T-helper 2 cell treated with Interferon-gamma antibody and Interleukin-4, amounts not matched to agents 100 ng/mL and 5 ng/mL, for 36 hours (primary cell): Measurements from ENCODE around the gene RBM20. TPM values are rescaled to one million over a fixed set of nuclear protein-coding genes. Genes with fewer than 3 reads are reported as not detected.

Experiments used
- intact Hi-C: fragments of 100-400 bp; cut with micrococcal nuclease; formaldehyde crosslinking; loops from one replicate; pipeline ENCODE4 v1.15.1; 2023
- total RNA-seq: library from RNA; stranded (reverse); gene quantifications from 2 replicates; pipeline ENCODE4 v1.2.3, GENCODE V29; 2022

RBM20 gene
- total RNA-seq, 1 donor from 2014 or later, result 0.09 TPM

DNA sequence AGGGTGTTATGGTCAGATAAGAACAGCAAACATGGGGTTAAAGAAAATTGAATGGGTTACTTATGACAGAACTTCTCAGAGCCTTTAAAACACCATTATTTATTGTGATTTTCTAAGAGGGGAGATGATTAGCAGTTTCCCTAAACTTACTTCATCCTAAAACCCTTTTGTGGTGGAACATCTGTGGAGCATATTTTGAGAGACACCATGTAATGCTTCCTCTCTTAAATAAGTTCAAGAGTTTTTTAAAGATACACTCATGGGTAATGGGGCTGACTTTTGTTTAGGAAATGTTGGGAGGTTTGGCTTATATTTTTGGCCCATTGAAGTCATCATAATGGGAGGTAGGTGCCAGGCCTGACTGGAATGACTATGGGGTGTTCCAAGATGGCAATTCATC, 219.2 kb downstream of the RBM20 start:
- intact Hi-C loops, result loop anchor here (10.0 kb wide), 3 partner anchors 509 to 789 kb away; partner anchors contain the start of gene SMNDC1

DNA sequence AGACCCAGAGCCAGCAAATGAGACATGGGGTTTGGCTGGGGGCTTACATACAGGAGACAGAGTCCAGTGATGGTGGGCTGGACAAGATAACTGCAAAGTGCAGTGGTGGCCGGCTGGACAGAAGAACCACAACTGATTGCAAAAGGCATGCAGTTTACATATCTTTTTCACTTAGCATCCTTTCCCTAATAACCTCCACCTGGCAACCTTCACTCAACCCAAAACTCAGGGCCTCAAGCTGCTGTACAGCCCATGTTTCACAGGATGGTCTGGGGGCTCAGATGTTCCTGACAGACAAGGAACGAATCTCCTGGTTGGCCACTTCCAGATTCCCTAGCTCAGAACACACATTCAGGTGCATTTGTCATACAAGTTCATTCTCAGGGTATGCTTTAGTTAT, 219.8 kb downstream of the RBM20 start:
- intact Hi-C loops, result loop anchor here (1.0 to 10.0 kb wide), 5 partner anchors 8 to 789 kb away; partner anchors contain the start of gene SMNDC1

DNA sequence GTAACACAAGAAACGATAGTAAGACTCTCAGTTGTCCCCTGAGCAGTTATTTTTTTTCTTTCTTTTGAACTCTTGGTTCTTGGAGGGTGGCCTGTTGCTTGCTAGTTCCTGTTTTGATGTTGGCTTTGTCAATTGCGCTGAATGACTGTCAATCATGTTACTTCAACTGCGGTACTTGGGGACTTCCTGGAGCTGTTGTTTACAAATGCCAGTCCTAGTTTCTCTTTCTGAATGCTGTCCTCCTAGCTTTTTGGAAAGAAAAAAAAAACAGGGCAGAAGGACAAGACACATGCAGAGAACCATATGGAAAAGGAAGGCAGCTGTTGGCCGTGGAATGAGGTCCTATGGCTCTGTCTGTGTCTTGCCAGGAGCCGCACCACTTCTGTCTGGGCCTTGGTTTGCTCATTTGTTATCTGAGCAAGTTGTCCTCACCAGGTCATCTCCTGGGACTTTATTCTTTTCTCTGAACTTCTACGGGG, 220.6 kb downstream of the RBM20 start:
- intact Hi-C loops, result loop anchor here (1.0 to 10.0 kb wide), 5 partner anchors 8 to 790 kb away; partner anchors contain the start of gene SMNDC1

- intact Hi-C loops, result loop anchor here (10.0 kb wide), 3 partner anchors 510 to 790 kb away; partner anchors contain the start of gene SMNDC1
Measured at GRCh38 chr10:110865186-110865808, 221.2 kb downstream of the RBM20 start.

DNA sequence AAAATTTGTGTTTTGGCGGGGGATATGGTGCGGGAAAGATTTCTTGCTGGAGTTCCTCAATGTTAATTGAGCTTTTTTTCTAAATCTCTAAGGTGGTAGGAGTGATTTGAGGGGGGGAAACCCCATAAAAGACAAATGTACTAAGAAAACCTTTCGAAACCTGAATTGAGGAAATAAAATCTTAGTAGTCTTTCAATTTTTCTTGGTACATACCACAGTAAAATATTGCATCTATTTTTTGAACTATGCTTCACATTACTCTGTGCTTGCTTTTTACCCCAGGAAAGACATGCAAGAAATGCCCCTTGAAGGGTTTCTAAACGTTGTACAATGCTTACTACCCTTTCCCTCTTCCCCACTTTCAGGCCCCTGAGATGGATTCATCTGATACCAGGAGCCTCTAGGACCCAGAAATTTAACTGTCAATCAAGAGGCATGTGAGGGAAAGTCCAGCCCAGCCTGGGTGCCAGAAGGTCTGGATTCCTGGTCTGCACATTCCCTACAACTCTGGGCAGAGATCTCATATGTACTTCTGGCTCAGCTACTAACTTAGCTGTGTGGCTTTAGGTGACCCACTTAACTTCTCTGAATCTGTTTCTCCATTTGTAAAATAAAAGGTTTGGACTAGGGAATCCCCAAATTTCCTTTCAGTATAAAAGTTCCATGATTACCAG, 221.8 kb downstream of the RBM20 start:
- intact Hi-C loops, result loop anchor here (10.0 kb wide), 3 partner anchors 511 to 791 kb away; partner anchors contain the start of gene SMNDC1

GRCh38 chr10:110867011-110867806, 223.1 kb downstream of the RBM20 start:
- intact Hi-C loops, result loop anchor here (10.0 kb wide), 3 partner anchors 512 to 792 kb away; partner anchors contain the start of gene SMNDC1

DNA sequence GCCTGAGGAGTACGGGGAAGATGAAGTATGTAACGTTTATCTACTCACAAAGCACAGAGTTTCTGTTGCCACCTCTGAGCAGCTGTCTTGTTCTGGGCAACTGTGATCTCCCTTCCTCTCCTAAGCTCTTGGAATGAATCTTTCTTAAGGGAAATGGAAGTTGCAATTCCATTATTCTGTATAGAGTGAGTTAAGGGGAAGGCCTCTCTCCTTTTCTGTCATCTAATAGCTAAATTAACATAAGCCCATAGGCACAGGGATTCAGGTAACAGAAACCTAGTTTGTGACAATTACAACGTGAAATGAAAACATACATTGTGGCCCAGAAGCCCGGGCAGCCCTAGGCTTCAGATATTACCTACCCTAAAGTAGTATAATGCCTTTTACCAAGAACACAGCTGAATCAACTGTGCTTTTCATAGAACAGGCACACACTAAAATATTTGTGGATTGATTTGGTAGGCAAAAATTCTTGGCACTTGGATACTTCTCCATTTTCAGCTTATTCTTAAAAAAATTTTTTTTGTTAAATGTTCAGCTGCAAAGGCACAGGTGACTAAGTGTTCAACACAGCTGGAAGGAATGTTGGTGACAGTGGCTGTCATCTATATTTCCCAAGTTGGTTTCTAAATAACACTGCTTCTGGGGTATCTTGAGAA, 223.8 kb downstream of the RBM20 start:
- intact Hi-C loops, result loop anchor here (10.0 kb wide), 3 partner anchors 513 to 793 kb away; partner anchors contain the start of gene SMNDC1

GRCh38 chr10:110868981-110869380, 224.8 kb downstream of the RBM20 start:
- intact Hi-C loops, result loop anchor here (10.0 kb wide), 3 partner anchors 514 to 794 kb away; partner anchors contain the start of gene SMNDC1

DNA sequence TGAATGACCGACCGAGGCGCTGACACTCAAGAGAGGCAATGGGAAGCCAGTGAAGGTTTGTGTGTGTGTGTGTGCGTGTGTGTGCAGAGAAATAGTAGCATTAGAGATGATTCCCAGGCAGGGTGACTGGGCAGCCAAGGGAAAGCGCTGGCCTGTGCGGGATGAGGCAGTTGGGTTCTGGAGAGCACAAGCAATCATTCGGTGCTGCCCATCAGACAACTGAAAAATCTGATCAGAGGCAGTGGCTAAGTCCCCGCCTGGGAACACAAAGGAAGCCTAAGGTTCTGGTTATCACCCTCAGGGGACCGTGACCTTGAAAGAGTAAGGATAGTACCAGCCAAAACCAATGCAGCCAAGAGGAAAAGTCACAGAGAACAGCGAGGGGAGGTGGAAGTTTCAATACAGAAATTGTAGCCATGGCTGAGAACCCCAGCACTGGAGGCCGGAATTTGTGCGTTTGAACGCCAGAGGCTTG, 226.7 kb downstream of the RBM20 start:
- intact Hi-C loops, result loop anchor here (5.0 kb wide), 3 partner anchors 304 to 659 kb away; partner anchors contain the start of gene SMC3

- intact Hi-C loops, result loop anchor here (1.0 to 5.0 kb wide), 10 partner anchors 7 to 659 kb away; partner anchors contain the start of genes BBIP1, SHOC2 and SMC3
Measured at GRCh38 chr10:110871298-110872084, 227.4 kb downstream of the RBM20 start, which contains the start of gene PDCD4. Gene PDCD4 (plus strand): TSS chr10:110871928. CDS start chr10:110876028, 4,100 bp downstream.

- intact Hi-C loops, result loop anchor here (1.0 to 5.0 kb wide), 10 partner anchors 8 to 660 kb away; partner anchors contain the start of genes BBIP1, SHOC2 and SMC3
Measured at GRCh38 chr10:110872145-110872983, 228.2 kb downstream of the RBM20 start.

GRCh38 chr10:110872984-110873923, 229.1 kb downstream of the RBM20 start:
- intact Hi-C loops, result loop anchor here (1.0 to 5.0 kb wide), 10 partner anchors 9 to 661 kb away; partner anchors contain the start of genes BBIP1, SHOC2 and SMC3

DNA sequence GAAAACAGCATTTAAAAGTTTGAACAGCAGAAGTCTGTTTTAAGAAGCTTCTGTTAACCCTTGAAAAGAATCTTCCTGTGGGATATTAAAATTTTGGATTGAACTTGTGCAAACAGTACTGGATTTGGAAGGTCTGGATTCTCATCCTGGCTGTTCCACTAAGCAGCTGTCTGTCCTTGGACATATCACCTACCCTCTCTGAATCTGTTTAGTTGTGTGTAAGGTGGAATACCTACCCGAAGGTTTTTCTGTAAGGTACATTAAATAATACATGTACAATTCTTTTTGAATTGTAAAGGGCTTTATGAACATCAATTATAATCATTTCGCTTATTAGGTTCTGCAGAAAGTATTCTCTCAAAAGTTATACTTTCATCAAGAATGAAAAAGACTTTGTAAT, 229.8 kb downstream of the RBM20 start:
- intact Hi-C loops, result loop anchor here (1.0 to 5.0 kb wide), 5 partner anchors 9 to 662 kb away; partner anchors contain the start of gene SMC3

DNA sequence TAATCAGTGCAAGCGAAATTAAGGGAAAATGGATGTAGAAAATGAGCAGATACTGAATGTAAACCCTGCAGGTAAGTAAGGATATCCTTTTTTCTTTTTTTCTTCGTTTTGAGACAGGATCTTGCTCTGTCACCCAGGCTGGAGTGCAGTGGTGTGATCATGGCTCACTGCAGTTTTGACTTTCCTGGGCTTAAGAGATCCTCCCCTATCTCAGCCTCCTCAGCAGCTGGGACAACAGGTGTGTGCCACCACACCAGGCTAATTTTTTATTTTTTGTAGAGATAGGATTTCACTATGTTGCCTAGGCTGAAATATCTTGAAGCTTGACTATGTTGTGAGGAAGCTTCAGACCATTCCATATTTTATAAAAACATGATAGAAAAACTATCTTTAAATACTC, 231.9 kb downstream of the RBM20 start:
- intact Hi-C loops, result no loop called here

DNA sequence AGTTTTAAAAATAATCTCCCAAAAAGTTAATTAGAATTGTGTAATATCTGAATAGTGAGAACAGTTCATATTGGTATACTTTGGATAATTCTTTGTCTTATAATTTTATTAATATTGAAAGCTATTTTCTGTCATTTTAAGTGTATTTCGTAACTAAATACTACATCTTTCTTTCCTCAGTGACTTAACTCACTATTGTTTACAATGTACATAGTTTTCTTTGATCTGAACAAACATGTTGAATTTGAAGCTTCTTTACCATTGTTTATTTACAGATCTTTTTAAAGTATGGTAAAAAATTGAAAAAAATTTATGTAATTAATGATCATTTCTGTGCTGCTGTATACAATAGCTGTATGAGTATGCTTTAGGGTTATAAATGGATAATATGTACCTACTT, 232.7 kb downstream of the RBM20 start:
- intact Hi-C loops, result no loop called here

DNA sequence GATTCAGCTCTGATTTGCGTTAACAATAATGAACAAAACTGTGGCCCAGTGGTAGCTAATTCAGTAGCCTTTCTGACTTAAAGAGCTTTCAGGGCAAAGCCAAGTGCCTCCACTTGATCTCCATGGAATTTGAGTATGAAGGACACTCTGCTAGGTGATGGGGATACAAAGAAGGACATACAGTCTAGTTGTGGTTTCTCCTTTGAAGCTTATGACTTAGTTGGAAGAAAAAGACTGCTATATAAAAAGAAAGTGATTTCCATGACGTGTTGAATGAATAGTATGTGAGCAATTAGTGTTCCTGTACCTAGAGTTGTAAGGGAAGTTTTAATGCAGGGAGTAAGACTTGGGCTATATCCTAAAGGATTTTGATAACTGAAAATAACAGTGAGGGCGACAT, 235.9 kb downstream of the RBM20 start:
- intact Hi-C loops, result no loop called here

GRCh38 chr10:110881247-110881646, 237.1 kb downstream of the RBM20 start:
- intact Hi-C loops, result no loop called here
